ENCODE data around the gene CDH23.

CDH23 gene

DNA sequence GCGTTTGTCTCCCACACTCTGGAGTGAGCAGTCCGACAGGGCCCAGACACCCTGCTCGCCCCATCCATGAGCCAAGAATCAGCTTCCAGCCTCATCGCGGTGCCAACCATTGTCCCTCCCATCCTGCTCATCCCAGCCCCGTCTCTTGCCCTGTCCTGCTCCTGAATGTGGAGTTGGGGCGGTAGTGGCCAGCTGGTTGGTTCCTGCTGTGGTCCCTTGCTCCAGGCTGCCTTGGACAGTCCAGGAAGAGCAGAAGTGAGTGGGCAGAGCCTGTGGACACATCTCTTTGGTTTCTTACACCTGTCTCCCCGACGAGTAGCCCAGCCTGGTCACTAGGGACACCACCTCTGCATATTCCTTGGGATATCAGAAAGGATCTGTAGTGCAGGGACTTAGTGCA lies 63.9 kb downstream of the CDH23 start:
- Histone ChIP-seq H3K9me2 (replicated peaks; ENCODE audit: low read depth, low read length) (no peaks in the 10 kb centered on the region), H3F3A (ENCODE audit: low read depth) (no peaks in the 10 kb centered on the region), H3K4me2 (ENCODE audit: low read depth, low read length, poor library complexity, severe bottlenecking) (no peak overlapping the region), H3K9ac (ENCODE audit: low read depth, low read length, poor library complexity, severe bottlenecking) (no peak overlapping the region), H3K4me1 (ENCODE audit: insufficient read depth, low read length, poor library complexity, severe bottlenecking) (no peaks in the 10 kb centered on the region), H3K36me3 (ENCODE audit: insufficient read depth, low read length) (no peaks in the 10 kb centered on the region), H3K4me3 (ENCODE audit: low read length, poor library complexity, severe bottlenecking) (no peak overlapping the region), H3K27me3 (ENCODE audit: insufficient read depth, low read length, poor library complexity, severe bottlenecking) (no peaks in the 10 kb centered on the region), H4K20me1 (ENCODE audit: insufficient read depth, low read length, poor library complexity, severe bottlenecking) (no peaks in the 10 kb centered on the region), H3K9me3 (ENCODE audit: insufficient read depth, low read depth, low read length) (no peaks in the 10 kb centered on the region), H2AFZ (ENCODE audit: low read length) (no peak overlapping the region), H3K79me2 (ENCODE audit: insufficient read depth, low read length) (no peaks in the 10 kb centered on the region)
- TF ChIP-seq, protein P1, sequence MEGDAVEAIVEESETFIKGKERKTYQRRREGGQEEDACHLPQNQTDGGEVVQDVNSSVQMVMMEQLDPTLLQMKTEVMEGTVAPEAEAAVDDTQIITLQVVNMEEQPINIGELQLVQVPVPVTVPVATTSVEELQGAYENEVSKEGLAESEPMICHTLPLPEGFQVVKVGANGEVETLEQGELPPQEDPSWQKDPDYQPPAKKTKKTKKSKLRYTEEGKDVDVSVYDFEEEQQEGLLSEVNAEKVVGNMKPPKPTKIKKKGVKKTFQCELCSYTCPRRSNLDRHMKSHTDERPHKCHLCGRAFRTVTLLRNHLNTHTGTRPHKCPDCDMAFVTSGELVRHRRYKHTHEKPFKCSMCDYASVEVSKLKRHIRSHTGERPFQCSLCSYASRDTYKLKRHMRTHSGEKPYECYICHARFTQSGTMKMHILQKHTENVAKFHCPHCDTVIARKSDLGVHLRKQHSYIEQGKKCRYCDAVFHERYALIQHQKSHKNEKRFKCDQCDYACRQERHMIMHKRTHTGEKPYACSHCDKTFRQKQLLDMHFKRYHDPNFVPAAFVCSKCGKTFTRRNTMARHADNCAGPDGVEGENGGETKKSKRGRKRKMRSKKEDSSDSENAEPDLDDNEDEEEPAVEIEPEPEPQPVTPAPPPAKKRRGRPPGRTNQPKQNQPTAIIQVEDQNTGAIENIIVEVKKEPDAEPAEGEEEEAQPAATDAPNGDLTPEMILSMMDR (conservative IDR thresholded peaks at IDR 0.05; ENCODE audit: low read length) = no peak
- no peak for TF ChIP-seq EZH2phosphoT487 (IDR thresholded peaks at IDR 0.05; ENCODE audit: borderline replicate concordance)

DNA sequence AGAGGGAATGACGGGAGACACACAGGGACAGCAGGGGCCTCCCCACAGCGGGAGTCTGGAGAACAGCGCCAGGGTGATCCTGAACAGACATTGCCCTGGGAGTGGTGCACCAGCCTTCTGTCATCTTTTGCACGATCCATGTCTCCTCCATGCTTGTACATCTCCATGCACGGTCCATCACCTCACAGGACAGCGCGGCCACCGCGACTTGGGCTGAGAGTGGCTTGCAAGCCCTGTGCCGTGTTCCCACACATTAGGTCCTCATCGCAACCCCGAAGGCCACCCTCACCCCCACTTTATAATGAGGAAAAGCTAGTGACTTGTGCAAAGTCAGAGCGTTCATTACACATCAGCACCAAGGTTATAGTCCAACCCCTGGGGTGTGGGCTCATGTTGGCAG lies 64.7 kb downstream of the CDH23 start:
- no peaks in the 10 kb centered on the region for H3K9me2 ChIP-seq (replicated peaks; ENCODE audit: low read depth, low read length)

DNA sequence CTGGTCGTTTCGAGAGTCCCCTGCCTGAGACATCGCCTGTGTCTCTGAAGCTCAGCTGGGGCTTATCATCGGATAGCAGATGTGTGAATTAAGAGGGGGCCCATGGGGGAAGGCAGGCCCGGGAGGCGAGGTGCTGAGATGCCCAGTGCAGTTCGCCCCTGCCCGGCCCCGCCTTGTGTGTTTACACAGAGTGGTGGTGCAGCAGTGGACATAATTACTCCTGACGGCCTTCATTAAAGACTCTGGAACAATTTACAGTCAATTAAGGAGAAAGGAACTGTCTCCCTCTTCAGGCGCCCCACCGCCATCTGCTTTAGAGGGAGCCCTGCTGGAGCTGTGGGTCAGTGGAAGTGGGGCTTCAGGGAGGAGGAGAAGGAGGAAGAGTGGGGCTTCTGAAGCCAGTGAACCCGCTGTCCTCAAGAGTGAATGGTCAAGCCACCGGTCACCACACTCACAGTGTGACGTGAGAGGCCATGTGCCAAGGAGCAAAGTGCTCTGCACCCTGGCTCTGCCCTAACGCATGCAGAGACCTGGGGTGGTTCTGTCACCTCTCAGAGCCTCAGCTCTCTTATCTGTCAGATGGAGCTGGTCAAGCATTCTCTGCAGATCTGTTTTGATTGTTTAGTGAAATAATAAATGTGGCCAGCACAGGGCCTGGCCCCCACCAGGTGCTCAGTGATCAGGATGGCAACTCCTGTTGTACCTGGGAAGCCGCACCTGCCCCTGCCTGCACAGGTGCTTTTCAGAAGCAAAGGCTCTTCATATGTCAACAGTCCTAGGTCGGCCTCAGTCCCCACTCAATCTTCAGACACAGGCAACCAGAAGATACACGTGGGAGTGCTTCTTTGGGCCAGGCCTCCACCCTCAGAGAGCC lies 65.6 kb downstream of the CDH23 start:
- H2AFZ ChIP-seq (ENCODE audit: low read length) = no peak overlapping the region
- no peaks in the 10 kb centered on the region for H4K20me1 ChIP-seq (ENCODE audit: insufficient read depth, low read length, poor library complexity, severe bottlenecking)
- no peaks in the 10 kb centered on the region for H3K9me2 ChIP-seq (replicated peaks; ENCODE audit: low read depth, low read length)
- H3K4me1 ChIP-seq (ENCODE audit: insufficient read depth, low read length, poor library complexity, severe bottlenecking) = no peaks in the 10 kb centered on the region
- H3K27me3 ChIP-seq (ENCODE audit: insufficient read depth, low read length, poor library complexity, severe bottlenecking) = no peaks in the 10 kb centered on the region
- H3F3A ChIP-seq (ENCODE audit: low read depth) = no peaks in the 10 kb centered on the region
- no peaks in the 10 kb centered on the region for H3K36me3 ChIP-seq (ENCODE audit: insufficient read depth, low read length)
- H3K9me3 ChIP-seq (ENCODE audit: insufficient read depth, low read depth, low read length) = no peaks in the 10 kb centered on the region
- H3K79me2 ChIP-seq (ENCODE audit: insufficient read depth, low read length) = no peaks in the 10 kb centered on the region
- no peak overlapping the region for H3K4me3 ChIP-seq (ENCODE audit: low read length, poor library complexity, severe bottlenecking)
- no peak overlapping the region for H3K9ac ChIP-seq (ENCODE audit: low read depth, low read length, poor library complexity, severe bottlenecking)
- TF ChIP-seq, protein P1 (conservative IDR thresholded peaks at IDR 0.05; ENCODE audit: low read length) = no peak
- H3K4me2 ChIP-seq (ENCODE audit: low read depth, low read length, poor library complexity, severe bottlenecking) = no peak overlapping the region

More for the DNA sequence above, 64.7 kb downstream of the CDH23 start:
- Histone ChIP-seq H3K36me3 (ENCODE audit: insufficient read depth, low read length) (no peaks in the 10 kb centered on the region), H3K4me3 (ENCODE audit: low read length, poor library complexity, severe bottlenecking) (no peak overlapping the region), H3K4me2 (ENCODE audit: low read depth, low read length, poor library complexity, severe bottlenecking) (no peak overlapping the region), H4K20me1 (ENCODE audit: insufficient read depth, low read length, poor library complexity, severe bottlenecking) (no peaks in the 10 kb centered on the region), H3F3A (ENCODE audit: low read depth) (no peaks in the 10 kb centered on the region), H3K9ac (ENCODE audit: low read depth, low read length, poor library complexity, severe bottlenecking) (no peak overlapping the region), H3K79me2 (ENCODE audit: insufficient read depth, low read length) (no peaks in the 10 kb centered on the region), H3K27me3 (ENCODE audit: insufficient read depth, low read length, poor library complexity, severe bottlenecking) (no peaks in the 10 kb centered on the region), H2AFZ (ENCODE audit: low read length) (no peak overlapping the region), H3K9me3 (ENCODE audit: insufficient read depth, low read depth, low read length) (no peaks in the 10 kb centered on the region), H3K4me1 (ENCODE audit: insufficient read depth, low read length, poor library complexity, severe bottlenecking) (no peaks in the 10 kb centered on the region)
- TF ChIP-seq EZH2phosphoT487 (IDR thresholded peaks at IDR 0.05; ENCODE audit: borderline replicate concordance) = no peak
- TF ChIP-seq, protein P1 (conservative IDR thresholded peaks at IDR 0.05; ENCODE audit: low read length) = no peak

Data from Loucy (cell line).